ENCODE results near the gene ELK4.

ELK4 gene

GRCh38 chr1:205594846-205595245 lies 37.0 kb downstream of the ELK4 start:
- FAIRE-seq, result no peak

DNA sequence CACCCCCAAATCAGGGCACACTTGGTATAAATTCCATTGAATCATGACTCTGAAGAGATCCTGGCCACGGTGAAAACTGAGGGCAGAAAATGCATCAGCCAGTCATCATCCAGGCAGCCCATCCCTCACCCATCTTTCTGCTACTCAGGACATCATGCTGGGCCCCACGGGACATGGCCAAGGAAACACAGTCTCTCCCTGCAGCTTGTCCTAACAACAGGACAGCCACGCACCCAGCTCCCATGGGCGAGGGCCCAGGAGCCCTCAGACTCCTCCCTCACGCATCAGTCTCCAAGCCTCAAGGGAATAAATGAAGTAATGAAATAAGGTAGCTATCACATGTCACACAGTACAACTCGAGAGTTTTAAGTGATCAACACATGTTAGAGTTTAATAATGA lies 37.8 kb downstream of the ELK4 start:
- no peak for FAIRE-seq

- no peak for FAIRE-seq
Observed at GRCh38 chr1:205593532-205593931, 38.3 kb downstream of the ELK4 start.

GRCh38 chr1:205592443-205593003 lies 39.3 kb downstream of the ELK4 start:
- no peak for FAIRE-seq

GRCh38 chr1:205591522-205592351 lies 40.1 kb downstream of the ELK4 start:
- no peak for FAIRE-seq

DNA sequence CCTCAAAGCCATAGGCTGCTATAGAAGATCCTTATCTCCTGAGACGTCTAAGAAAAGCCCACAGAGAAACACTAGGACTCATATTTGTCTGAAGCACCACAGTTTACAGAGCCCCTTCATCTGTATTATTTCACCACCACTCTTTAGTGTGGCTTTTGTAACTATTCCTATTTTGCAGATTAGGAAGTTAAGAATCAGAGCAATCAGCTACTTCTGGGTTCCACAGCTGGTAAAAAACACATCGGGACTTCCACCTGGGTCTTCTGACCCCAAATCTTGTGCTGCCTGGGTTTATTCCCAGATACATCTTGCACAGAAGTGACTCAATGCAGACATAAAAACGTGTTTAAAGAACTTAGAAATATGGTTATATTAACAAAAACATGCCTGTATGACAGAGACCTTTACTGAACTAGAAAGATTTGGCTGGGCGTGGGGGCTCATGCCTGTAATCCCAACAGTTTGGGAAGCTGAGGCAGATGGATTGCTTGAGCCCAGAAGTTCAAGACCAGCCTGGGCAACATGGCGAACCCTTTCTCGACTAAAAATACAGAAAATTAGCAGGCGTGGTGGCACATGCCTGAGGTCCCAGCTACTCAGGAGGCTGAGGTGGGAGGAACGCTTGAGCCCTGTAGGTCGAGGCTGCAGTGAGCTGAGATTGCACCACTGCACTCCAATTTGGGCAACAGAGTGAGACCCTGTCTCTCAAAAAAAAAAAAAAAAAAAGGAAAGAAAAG lies 40.9 kb downstream of the ELK4 start:
- FAIRE-seq, result no peak

DNA sequence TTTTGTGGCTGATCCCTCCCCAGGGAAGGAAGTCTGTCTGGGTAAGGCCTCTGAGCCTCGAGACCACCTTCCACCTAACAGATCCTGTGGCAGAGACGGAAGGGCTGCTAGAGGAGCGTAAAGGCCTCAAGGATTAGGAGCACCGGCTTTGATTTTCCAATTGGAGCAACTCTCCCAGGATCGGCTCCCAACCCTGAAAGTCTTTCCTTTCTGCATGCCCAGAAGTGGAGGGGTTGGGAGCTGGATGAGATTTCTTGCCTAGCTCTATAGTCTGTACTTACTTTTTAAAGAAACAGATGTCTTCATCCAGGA lies 41.4 kb downstream of the ELK4 start:
- no peak for FAIRE-seq

- no peak for FAIRE-seq
Observed at GRCh38 chr1:205589618-205590456, 42.0 kb downstream of the ELK4 start.

GRCh38 chr1:205589046-205589445 lies 42.8 kb downstream of the ELK4 start:
- no peak for FAIRE-seq

- FAIRE-seq, result no peak
Observed at GRCh38 chr1:205588636-205589035, 43.2 kb downstream of the ELK4 start.

GRCh38 chr1:205587581-205587980 lies 44.2 kb downstream of the ELK4 start:
- FAIRE-seq, result no peak

GRCh38 chr1:205585835-205586785 lies 45.7 kb downstream of the ELK4 start:
- no peak for FAIRE-seq

DNA sequence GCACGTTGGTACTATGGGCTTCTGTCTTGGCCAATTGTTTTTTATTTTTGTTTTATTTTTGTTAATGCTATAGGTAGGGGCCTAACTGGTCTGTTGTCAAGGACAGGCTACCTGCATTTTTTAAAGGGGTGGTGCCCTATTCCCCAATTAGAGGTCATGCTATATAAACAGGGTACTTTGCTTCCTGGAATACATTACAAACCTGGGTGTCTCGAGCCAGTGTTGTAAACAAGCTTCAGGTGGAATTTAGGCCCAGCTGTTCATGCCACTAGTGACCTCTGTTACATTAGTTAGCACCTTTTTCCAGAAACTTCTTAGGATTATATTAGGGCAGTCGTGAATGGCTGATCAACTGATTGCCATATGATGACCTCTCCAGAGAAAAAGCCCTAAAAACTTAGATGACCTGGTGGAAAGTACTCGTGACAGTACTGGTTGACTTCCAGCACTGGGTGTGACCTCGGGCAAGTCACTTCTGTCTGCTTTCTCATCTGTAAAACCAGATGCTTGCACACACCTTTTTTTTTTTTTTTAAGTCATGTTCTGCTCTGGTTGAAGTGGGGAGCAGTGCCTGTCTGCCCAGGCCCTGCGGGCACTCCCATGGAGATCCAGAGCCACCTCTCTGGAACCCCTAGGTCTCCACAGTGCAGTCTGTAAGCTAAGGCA lies 46.5 kb downstream of the ELK4 start:
- FAIRE-seq, result no peak

DNA sequence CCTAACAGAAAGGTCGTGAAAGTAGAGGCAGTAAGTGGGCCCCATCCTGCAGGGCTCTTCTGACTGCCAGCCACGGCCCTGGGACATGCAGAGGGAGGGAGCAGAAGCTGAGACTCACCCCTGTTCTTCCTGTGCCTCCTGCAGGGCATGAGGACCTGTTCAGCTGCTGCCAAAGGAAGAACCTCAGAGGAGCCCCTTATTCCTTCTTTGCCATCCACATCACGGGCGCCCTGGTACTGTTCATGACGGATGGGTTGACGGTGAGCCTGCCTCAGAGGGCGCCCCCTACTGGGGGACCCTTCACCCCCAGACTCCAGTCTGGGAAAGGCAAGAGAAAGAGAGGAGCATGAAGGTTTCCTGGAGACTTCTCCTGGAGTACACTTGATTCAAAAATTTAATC lies 47.1 kb downstream of the ELK4 start:
- no peak for FAIRE-seq

- no peak for FAIRE-seq
Observed at GRCh38 chr1:205583461-205584130, 48.2 kb downstream of the ELK4 start.

DNA sequence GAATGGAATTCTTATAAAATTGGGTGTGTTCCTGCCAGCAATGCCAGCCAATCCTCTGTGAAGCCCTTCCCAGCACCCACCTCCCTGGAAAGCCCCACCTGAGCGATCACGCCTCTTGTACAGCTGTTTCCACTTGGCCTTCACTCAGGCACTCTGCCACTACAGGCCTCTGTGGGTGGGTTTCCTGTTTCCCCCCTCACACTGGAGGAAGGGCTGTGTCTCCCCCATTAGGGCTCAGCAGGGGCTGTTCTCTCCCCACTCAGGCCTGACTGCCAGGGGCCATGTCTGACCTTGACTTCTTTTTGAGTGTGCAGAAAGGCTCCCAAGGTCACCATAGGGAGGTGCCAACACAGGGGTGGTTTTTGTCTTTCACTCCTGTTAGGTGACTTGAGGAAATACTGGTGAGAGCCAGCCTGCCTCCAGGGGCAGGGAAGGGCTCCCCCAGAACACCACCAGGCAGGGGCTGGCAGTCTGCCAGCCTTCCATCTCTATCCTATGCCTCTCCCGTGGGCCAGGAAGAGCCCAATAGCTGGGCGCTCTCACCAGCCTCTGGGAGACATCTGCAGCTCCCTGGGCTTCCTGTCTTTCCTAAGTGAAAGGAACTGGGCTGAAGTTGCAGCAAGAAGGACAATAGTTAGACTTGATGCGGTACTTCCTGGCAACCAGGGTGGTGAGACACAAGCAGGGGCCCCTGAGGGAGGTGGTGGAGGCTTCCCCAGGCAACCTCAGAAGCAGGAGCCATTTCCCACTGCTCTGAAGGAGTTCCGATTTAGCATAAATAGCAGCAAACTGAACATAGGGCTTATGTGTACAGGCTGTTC lies 49.1 kb downstream of the ELK4 start:
- FAIRE-seq, result no peak

DNA sequence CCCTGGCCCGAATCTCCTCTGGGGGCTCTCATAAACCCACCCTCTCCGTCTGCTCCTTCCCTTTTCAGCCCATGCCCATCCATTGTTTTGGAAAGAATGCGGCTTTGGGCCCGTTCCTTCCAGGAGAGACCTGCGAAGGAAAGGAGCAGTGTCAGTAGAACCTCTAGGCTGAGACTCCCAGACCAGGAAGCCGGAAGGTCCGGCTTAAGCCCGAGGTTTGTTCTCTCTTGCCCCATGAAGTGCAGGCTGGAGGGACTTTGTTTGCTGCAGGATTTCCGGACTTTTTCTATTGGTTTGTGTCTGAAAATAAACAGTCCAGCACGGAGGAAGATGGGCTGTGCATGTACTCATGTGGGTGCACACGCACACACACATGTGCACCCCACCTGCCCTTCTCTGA lies 49.8 kb downstream of the ELK4 start:
- FAIRE-seq, result no peak

DNA sequence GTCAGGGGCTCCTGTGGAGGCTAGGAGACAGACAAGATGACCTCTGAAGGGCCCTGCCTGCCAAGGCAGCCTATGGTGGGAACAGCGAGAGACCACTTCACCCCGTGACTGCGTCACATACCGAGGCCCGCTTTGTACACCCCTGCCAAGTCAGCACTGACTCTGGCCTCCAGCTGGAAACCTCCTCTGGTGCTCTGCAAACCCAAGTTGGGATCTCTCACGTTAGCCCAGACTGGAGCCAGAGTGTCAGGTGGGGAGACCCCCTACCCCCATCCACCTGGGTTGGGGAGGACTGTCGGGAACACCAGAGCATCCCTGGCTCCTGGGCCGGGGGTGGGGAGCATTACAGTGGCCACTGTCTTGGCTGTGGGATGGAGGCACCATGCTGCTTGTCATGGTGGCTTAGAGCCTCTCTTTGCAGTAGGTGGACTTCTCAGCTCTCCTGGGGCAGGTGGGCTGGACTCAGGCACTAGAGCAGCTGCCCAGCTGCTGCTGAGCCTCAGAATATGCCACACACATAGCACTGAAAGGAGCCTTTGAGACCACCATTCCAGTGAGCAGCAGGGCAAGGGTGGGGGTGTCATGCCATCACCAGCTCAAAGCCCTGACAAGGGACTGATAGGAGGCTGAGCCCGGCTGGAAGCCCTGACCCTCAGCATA lies 50.4 kb downstream of the ELK4 start:
- no peak for FAIRE-seq

GRCh38 chr1:205580923-205581180 lies 51.0 kb downstream of the ELK4 start:
- FAIRE-seq, result no peak
